HepG2 (cell line): Measurements from ENCODE around the gene RXYLT1.

ENCODE experiments used
- MAFK ChIP-seq, 2 experiments: IDR thresholded peaks in 1 of 2; conservative IDR thresholded peaks in 1 of 2; 2 replicates each; pipeline ENCODE4 v1.6.1; 2011; ENCODE audit warnings: improper control_type of control experiment in 2 of 2, low read length in 2 of 2
- ZSCAN9 ChIP-seq: IDR thresholded peaks from 2 replicates; pipeline ENCODE4 v1.6.1; 2016; ENCODE audit warnings: borderline replicate concordance

- TF ChIP-seq ZSCAN9 (CRISPR knock-in tag) (no peak), MAFK (conservative IDR thresholded peaks at IDR 0.05 in 1 of 2, IDR thresholded peaks at IDR 0.05 in 1 of 2; ENCODE audit: low read length in 2 of 2) (no peak)
These were observed 34.5 kb downstream of the RXYLT1 start for GRCh38 chr12:63814146-63814772.
